Measurements from ENCODE around the gene RPRD2. TPM values are rescaled to one million over a fixed set of nuclear protein-coding genes. Genes with fewer than 3 reads are reported as not detected.

Gene RPRD2
- total RNA-seq, 6 donors from 2014 or later: 14.6 to 29.8 (median 26.3) TPM

DNA sequence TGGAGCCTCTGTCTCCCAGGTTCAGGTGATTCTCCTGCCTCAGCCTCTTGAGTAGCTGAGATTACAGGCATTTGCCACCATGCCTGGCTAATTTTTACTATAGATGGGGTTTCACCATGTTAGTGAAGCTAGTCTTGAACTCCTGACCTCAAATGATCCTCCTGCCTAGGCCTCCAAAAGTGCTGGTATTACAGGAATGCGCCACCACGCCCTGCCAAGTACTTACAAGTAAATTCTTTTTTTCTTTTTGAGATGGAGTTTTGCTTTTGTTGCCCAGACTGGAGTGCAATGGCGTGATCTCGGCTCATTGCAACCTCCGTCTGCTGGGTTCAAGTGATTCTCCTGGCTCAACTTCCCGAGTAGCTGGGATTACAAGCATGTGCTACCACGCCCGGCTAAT lies 42.5 kb downstream of the RPRD2 start:
- Histone ChIP-seq H3K9me3 (no peaks in the 10 kb centered on the region), H3K27ac (no peak overlapping the region), H3K27me3 (no peaks in the 10 kb centered on the region), H3K4me3 (no peak overlapping the region), H3K36me3 (no peaks in the 10 kb centered on the region), H3K4me1 (peaks cover 17 to 41% (median 24%) of the 10 kb centered on the region in 4 donors)
- ATAC-seq (ENCODE audit: low FRiP score in 2 of 2) (no peak), DNase-seq (no peak)
- TF ChIP-seq, protein P1, sequence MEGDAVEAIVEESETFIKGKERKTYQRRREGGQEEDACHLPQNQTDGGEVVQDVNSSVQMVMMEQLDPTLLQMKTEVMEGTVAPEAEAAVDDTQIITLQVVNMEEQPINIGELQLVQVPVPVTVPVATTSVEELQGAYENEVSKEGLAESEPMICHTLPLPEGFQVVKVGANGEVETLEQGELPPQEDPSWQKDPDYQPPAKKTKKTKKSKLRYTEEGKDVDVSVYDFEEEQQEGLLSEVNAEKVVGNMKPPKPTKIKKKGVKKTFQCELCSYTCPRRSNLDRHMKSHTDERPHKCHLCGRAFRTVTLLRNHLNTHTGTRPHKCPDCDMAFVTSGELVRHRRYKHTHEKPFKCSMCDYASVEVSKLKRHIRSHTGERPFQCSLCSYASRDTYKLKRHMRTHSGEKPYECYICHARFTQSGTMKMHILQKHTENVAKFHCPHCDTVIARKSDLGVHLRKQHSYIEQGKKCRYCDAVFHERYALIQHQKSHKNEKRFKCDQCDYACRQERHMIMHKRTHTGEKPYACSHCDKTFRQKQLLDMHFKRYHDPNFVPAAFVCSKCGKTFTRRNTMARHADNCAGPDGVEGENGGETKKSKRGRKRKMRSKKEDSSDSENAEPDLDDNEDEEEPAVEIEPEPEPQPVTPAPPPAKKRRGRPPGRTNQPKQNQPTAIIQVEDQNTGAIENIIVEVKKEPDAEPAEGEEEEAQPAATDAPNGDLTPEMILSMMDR (IDR thresholded peaks at IDR 0.05): no peak
- TF ChIP-seq POLR2AphosphoS5 (IDR thresholded peaks at IDR 0.05): no peak
- 59 to 84% methylated on average over 8 of the region's 8 CpGs for WGBS, 2 donors

DNA sequence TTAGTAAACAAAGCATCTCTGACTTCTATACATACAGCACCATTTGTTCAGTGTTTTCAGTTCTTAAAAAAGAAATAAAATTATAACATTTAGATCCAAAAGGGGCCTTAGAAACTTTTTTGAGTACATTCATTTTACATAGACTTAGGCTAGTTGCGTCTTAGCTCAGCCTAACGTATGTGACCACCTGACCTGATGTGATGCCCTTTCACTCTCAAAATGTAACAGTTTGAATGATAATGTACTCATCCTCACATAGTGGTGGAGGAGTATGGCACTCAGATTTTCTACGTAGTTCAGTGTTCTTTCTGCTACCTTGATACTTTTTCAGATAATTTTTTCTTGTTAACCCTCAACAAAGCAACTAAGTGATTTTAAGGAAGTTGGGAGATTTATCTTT lies 43.4 kb downstream of the RPRD2 start:
- Histone ChIP-seq H3K4me3 (no peak overlapping the region), H3K9me3 (no peaks in the 10 kb centered on the region), H3K27me3 (no peaks in the 10 kb centered on the region), H3K27ac (no peak overlapping the region), H3K36me3 (no peaks in the 10 kb centered on the region), H3K4me1 (peaks cover 17 to 41% (median 24%) of the 10 kb centered on the region in 4 donors)
- 90% methylated on average over 3 of the region's 3 CpGs for WGBS, 2 donors
- TF ChIP-seq, protein P1 (IDR thresholded peaks at IDR 0.05): no peak
- no peak for TF ChIP-seq EP300 (IDR thresholded peaks at IDR 0.05)
- TF ChIP-seq POLR2AphosphoS5 (IDR thresholded peaks at IDR 0.05): no peak
- no peak for TF ChIP-seq POLR2A (IDR thresholded peaks at IDR 0.05)
- no peak for ATAC-seq (ENCODE audit: low FRiP score in 2 of 2)
- no peak for DNase-seq

DNA sequence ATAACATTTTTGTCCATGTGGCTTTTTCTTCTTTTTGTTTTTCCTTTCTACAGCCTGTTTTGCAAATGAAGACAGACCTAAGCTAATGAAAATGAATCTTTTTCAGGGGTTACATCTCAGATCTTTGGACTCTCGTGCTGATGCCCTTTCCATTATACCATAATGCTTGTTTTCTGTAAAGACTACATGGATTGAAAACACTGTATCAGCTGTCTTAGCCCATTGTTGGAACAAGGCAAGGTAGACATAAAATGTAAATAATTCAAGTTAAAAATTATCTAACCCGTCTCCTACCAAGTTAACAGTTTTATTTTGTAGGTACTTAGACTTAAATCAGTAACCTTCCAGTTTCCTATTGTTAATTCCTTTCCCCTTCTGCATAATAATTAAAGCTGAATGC lies 44.9 kb downstream of the RPRD2 start:
- WGBS, 2 donors: 84 to 89% methylated on average over 2 of the region's 2 CpGs
- DNase-seq (no peak), ATAC-seq (ENCODE audit: low FRiP score in 2 of 2) (no peak)
- Histone ChIP-seq H3K36me3 (no peaks in the 10 kb centered on the region), H3K9me3 (no peaks in the 10 kb centered on the region), H3K27me3 (no peaks in the 10 kb centered on the region), H3K4me3 (no peak overlapping the region), H3K27ac (no peak overlapping the region), H3K4me1 (peaks cover 17 to 41% (median 24%) of the 10 kb centered on the region in 4 donors)
- TF ChIP-seq, protein P1 (IDR thresholded peaks at IDR 0.05): no peak
- TF ChIP-seq POLR2A (IDR thresholded peaks at IDR 0.05): no peak
- TF ChIP-seq POLR2AphosphoS5 (IDR thresholded peaks at IDR 0.05): no peak
- no peak for TF ChIP-seq EP300 (IDR thresholded peaks at IDR 0.05)

DNA sequence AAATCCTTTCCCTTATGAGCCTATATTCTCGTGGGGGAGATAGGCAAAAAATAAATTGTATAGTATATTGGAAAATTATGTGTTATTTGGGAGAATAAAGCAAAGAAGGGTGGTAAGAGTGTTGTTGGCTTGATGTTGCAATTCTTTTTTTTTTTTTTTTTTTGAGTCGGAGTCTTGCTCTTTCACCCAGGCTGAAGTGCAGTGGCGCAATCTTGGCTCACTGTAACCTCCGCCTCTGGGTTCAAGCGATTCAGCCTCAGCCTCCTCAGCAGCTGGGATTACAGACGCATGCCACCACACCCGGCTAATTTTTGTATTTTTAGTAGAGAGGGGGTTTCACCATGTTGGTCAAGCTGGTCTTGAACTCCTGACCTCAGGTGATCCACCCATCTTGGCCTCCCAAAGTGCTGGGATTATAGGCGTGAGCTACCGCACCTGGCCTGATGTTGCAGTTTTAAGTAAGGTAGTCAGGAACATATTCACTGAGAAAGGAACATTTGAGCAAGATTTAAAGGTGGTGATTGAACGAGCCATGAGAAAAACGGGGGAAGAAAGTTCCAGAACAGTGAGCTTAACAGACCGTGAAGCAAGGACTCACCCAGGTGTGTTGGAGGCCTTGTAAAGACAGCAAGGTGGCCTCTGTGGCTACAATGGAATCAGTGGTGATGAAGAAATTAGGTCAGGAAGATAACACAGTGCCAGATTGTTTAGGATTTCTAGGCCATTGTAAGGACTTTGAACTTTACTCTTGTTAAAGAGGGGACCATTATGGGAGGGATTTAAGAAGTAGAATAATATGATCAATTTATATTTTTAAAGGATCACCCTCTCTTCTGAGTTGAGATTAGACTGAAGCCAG lies 45.8 kb downstream of the RPRD2 start:
- ATAC-seq (ENCODE audit: low FRiP score in 2 of 2) (no peak), DNase-seq (peak in 1 of 2 donors; percentile 67)
- Histone ChIP-seq H3K27ac (peak overlapping the region in 1 of 4 donors; percentile 40), H3K4me1 (peaks cover 17 to 41% (median 24%) of the 10 kb centered on the region in 4 donors), H3K27me3 (no peaks in the 10 kb centered on the region), H3K36me3 (no peaks in the 10 kb centered on the region), H3K9me3 (no peaks in the 10 kb centered on the region), H3K4me3 (no peak overlapping the region)
- 65 to 66% methylated on average over 12 of the region's 12 CpGs for WGBS, 2 donors
- TF ChIP-seq POLR2A (IDR thresholded peaks at IDR 0.05): no peak
- no peak for TF ChIP-seq POLR2AphosphoS5 (IDR thresholded peaks at IDR 0.05)
- TF ChIP-seq EP300 (IDR thresholded peaks at IDR 0.05): no peak
- TF ChIP-seq, protein P1 (IDR thresholded peaks at IDR 0.05): no peak
